Prostate gland (tissue), 2 donors: ENCODE data around the gene SBNO1. TPM values are rescaled to one million over a fixed set of nuclear protein-coding genes. Genes with fewer than 3 reads are reported as not detected.
A peak's percentile ranks its signal among the peaks of the same experiment; 100 is the strongest.

ENCODE experiments used
- DNase-seq: peaks from one replicate; pipeline ENCODE4 v3.0.0-alpha.2; 2019; ENCODE audit warnings: low spot score
- H3K27ac ChIP-seq, 2 donors: fragments of 200-600 bp; sonication (generic); 2 replicates each; pipeline ENCODE4 v1.5.1; 2017 to 2019
- H3K27me3 ChIP-seq: fragments of 200-600 bp; sonication (generic); replicated peaks from 2 replicates; pipeline ENCODE4 v1.5.1; 2019; ENCODE audit not compliant: insufficient read depth
- H3K36me3 ChIP-seq, 2 donors: fragments of 200-600 bp; sonication (generic); 1 replicate in 1 of 2; 2 replicates in 1 of 2; pipeline versions ENCODE4 v1.5.1 to v1.8.1; 2017 to 2019
- H3K4me1 ChIP-seq: fragments of 200-600 bp; sonication (generic); replicated peaks from 2 replicates; pipeline ENCODE4 v1.5.1; 2019
- H3K4me3 ChIP-seq, 2 donors: fragments of 200-600 bp; sonication (generic); 2 replicates each; pipeline ENCODE4 v1.5.1; 2017 to 2019
- H3K9me3 ChIP-seq: fragments of 200-600 bp; sonication (generic); 2 replicates; pipeline ENCODE4 v1.5.1; 2017
- CTCF ChIP-seq, 4 experiments: fragments of 200-600 bp in 2 of 4; fragments of 450-650 bp in 2 of 4; sonication (generic) in 2 of 4; IDR thresholded peaks; 1 replicate in 3 of 4; 2 replicates in 1 of 4; pipeline ENCODE4 v1.5.1; 2016 to 2019; ENCODE audit warnings: antibody characterized with exemption in 4 of 4, mild to moderate bottlenecking in 2 of 4, moderate library complexity in 2 of 4
- POLR2A ChIP-seq: fragments of 450-650 bp; IDR thresholded peaks from one replicate; pipeline ENCODE4 v1.6.1; 2016; ENCODE audit warnings: antibody characterized with exemption, mild to moderate bottlenecking
- POLR2AphosphoS5 ChIP-seq: sonication (generic); formaldehyde crosslinking; IDR thresholded peaks from one replicate; pipeline ENCODE4 v1.6.1; 2017; ENCODE audit warnings: antibody characterized with exemption
- WGBS: methylation state at CpG from one replicate; pipeline ENCODE4 v1.1.5; 2018; 5-methylcytosine and 5-hydroxymethylcytosine counted together
- intact Hi-C: fragments of 100-400 bp; cut with DNase I; formaldehyde crosslinking; loops from one replicate; pipeline ENCODE4 v1.14.2; 2022
- total RNA-seq, 2 donors: library from RNA; depleted of rRNA; stranded (reverse); fragments of >200 nt; gene quantifications; one replicate each; pipeline ENCODE4 v1.1.0, GENCODE V29; 2016

Gene SBNO1
- total RNA-seq, 2 donors from 2014 or later: 22.6 to 53.3 TPM

- WGBS: 84% methylated on average over 4 of the region's 4 CpGs
- Histone ChIP-seq H3K4me1 (peaks cover 7% of the 10 kb centered on the region), H3K4me3 (no peak overlapping the region), H3K36me3 (no peaks in the 10 kb centered on the region), H3K9me3 (no peaks in the 10 kb centered on the region), H3K27me3 (no peaks in the 10 kb centered on the region), H3K27ac (no peak overlapping the region)
- TF ChIP-seq POLR2A: no peak
- no peak for TF ChIP-seq POLR2AphosphoS5
- no peak for TF ChIP-seq CTCF (IDR thresholded peaks at IDR 0.05)
- DNase-seq: no peak
- intact Hi-C loops: no loop called here
Measured at GRCh38 chr12:123367511-123367910, 2.9 kb upstream of the SBNO1 start.

GRCh38 chr12:123365025-123365917 lies 624 bp upstream of the SBNO1 start:
- Histone ChIP-seq H3K4me3 (peak overlapping the region; percentile 81 to 88), H3K4me1 (peaks cover 7% of the 10 kb centered on the region), H3K27ac (peak overlapping the region; percentile 94 to 97), H3K27me3 (no peaks in the 10 kb centered on the region), H3K9me3 (no peaks in the 10 kb centered on the region), H3K36me3 (no peaks in the 10 kb centered on the region)
- intact Hi-C loops: no loop called here
- peak; percentile 95 for TF ChIP-seq POLR2AphosphoS5
- TF ChIP-seq POLR2A: peak; percentile 59
- peak; percentile 41 to 83 (median 68) for TF ChIP-seq CTCF (IDR thresholded peaks at IDR 0.05)
- peak; percentile 98 for DNase-seq
- WGBS: 0% methylated on average over 60 of the region's 61 CpGs

- WGBS: 0% methylated on average over 60 of the region's 62 CpGs
- Histone ChIP-seq H3K27me3 (no peaks in the 10 kb centered on the region), H3K4me3 (peak overlapping the region; percentile 81 to 88), H3K27ac (peak overlapping the region; percentile 94 to 97), H3K36me3 (no peaks in the 10 kb centered on the region), H3K9me3 (no peaks in the 10 kb centered on the region), H3K4me1 (peaks cover 7% of the 10 kb centered on the region)
- TF ChIP-seq POLR2A: no peak
- no peak for TF ChIP-seq CTCF (IDR thresholded peaks at IDR 0.05)
- TF ChIP-seq POLR2AphosphoS5: no peak
- intact Hi-C loops: loop anchor here (5.0 kb wide), 1 partner anchor 83 kb away; no protein-coding TSS in a partner anchor
- DNase-seq: no peak
Measured at GRCh38 chr12:123363740-123364531, 711 bp downstream of the SBNO1 start.

- intact Hi-C loops: loop anchor here (5.0 kb wide), 1 partner anchor 84 kb away; no protein-coding TSS in a partner anchor
- Histone ChIP-seq H3K27me3 (no peaks in the 10 kb centered on the region), H3K27ac (peak overlapping the region; percentile 94 to 97), H3K36me3 (no peaks in the 10 kb centered on the region), H3K4me1 (peaks cover 7% of the 10 kb centered on the region), H3K9me3 (no peaks in the 10 kb centered on the region), H3K4me3 (peak overlapping the region; percentile 81 to 88)
- no peak for DNase-seq
- TF ChIP-seq POLR2A (no peak), POLR2AphosphoS5 (peak; percentile 22), CTCF (IDR thresholded peaks at IDR 0.05) (no peak)
- 2% methylated on average over 9 of the region's 9 CpGs for WGBS
Measured at GRCh38 chr12:123363390-123363739, 1.3 kb downstream of the SBNO1 start.
